ENCODE measurements around the gene LIPM.

DNA sequence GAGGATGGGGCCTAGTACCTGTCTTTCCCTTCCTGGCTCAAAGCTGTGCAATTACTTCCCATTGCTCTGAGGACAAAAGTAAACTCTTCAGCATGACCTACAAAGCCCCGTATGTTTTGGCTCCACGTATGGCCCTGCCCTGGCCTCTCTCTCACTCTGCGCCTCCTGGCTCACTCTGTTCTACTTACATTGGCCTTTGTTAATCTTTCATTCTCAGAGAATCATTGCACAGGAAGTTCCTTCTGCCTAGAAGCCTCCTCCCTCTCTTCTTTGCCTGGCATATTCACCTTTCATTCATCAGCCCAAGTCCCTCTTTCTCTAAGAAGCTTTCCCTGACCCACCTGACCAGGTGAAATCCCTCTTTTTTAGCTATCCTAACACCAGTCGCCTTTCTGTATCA lies 23.9 kb downstream of the LIPM start:
- no peak for TF ChIP-seq JUN (IDR thresholded peaks at IDR 0.05)
- TF ChIP-seq, protein P1, sequence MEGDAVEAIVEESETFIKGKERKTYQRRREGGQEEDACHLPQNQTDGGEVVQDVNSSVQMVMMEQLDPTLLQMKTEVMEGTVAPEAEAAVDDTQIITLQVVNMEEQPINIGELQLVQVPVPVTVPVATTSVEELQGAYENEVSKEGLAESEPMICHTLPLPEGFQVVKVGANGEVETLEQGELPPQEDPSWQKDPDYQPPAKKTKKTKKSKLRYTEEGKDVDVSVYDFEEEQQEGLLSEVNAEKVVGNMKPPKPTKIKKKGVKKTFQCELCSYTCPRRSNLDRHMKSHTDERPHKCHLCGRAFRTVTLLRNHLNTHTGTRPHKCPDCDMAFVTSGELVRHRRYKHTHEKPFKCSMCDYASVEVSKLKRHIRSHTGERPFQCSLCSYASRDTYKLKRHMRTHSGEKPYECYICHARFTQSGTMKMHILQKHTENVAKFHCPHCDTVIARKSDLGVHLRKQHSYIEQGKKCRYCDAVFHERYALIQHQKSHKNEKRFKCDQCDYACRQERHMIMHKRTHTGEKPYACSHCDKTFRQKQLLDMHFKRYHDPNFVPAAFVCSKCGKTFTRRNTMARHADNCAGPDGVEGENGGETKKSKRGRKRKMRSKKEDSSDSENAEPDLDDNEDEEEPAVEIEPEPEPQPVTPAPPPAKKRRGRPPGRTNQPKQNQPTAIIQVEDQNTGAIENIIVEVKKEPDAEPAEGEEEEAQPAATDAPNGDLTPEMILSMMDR (IDR thresholded peaks at IDR 0.05), result no peak
- TF ChIP-seq HOXA7 (CRISPR knock-in tag; IDR thresholded peaks at IDR 0.05), result no peak
